Bronchial epithelial cell (primary cell): ENCODE measurements around the gene G6PC3. TPM values are rescaled to one million over a fixed set of nuclear protein-coding genes. Genes with fewer than 3 reads are reported as not detected.

Experiments used
- DNase-seq: peaks from one replicate; pipeline ENCODE4 v3.0.0-alpha.2; 2010; ENCODE audit warnings: low read depth
- FAIRE-seq: peaks from 2 replicates; lab custom pipeline; 2011; peaks lifted over from hg19 to GRCh38; lab: Jason Lieb, UNC
- H3K27me3 ChIP-seq: 2 replicates; pipeline ENCODE4 v1.5.1; 2011; ENCODE audit warnings: low read length; ENCODE audit not compliant: control insufficient read depth, insufficient read depth
- H3K36me3 ChIP-seq: 2 replicates; pipeline ENCODE4 v1.5.1; 2011; ENCODE audit warnings: low read length; ENCODE audit not compliant: control insufficient read depth, insufficient read depth
- H3K4me3 ChIP-seq: 2 replicates; pipeline ENCODE4 v1.5.1; 2011; ENCODE audit warnings: mild to moderate bottlenecking, low read depth, low read length, control low read depth
- total RNA-seq: library from RNA; depleted of rRNA; stranded (reverse); fragments of >200 nt; gene quantifications from 2 replicates; pipeline ENCODE4 v1.2.1, GENCODE V29; 2014
- TF ChIP-seq, protein P1 (sequence below): IDR thresholded peaks from 2 replicates; pipeline ENCODE4 v1.5.1; 2011; ENCODE audit warnings: mild to moderate bottlenecking, moderate library complexity, low read length, control low read depth, inconsistent platforms; ENCODE audit not compliant: insufficient read depth, severe bottlenecking

The G6PC3 gene
- total RNA-seq, 1 donor from 2014 or later, result 7.6 TPM

- no peak for FAIRE-seq
- Histone ChIP-seq H3K4me3 (no peak overlapping the region), H3K36me3 (peaks cover 21% of the 10 kb centered on the region), H3K27me3 (no peaks in the 10 kb centered on the region)
- TF ChIP-seq, protein P1, sequence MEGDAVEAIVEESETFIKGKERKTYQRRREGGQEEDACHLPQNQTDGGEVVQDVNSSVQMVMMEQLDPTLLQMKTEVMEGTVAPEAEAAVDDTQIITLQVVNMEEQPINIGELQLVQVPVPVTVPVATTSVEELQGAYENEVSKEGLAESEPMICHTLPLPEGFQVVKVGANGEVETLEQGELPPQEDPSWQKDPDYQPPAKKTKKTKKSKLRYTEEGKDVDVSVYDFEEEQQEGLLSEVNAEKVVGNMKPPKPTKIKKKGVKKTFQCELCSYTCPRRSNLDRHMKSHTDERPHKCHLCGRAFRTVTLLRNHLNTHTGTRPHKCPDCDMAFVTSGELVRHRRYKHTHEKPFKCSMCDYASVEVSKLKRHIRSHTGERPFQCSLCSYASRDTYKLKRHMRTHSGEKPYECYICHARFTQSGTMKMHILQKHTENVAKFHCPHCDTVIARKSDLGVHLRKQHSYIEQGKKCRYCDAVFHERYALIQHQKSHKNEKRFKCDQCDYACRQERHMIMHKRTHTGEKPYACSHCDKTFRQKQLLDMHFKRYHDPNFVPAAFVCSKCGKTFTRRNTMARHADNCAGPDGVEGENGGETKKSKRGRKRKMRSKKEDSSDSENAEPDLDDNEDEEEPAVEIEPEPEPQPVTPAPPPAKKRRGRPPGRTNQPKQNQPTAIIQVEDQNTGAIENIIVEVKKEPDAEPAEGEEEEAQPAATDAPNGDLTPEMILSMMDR, result no peak
- DNase-seq, result no peak
These were observed 16.8 kb downstream of the G6PC3 start for GRCh38 chr17:44087319-44087718.

DNA sequence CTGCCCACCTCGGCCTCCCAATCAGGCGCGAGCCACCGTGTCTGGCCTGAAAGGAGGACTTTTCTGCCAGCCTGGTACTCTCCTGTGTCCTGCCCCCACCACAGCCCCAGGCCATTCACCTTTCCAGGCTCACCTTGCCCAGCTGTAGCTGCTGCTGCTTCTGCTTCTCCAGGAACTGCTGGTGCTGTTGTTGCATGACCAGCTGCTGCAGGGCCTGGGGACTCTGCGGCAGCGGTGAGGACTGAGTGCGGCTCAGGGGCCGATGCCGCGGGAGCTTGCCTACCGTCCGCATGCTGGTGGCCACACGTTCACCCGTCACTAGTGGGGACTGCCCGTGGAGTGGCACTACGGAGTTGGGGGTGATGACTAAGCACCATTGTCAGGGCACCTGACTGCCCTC, 17.7 kb downstream of the G6PC3 start:
- H3K4me3 ChIP-seq, result no peak overlapping the region
- H3K27me3 ChIP-seq, result no peaks in the 10 kb centered on the region
- DNase-seq (no peak), FAIRE-seq (no peak)
- TF ChIP-seq, protein P1, result no peak
- H3K36me3 ChIP-seq, result peaks cover 20% of the 10 kb centered on the region

DNA sequence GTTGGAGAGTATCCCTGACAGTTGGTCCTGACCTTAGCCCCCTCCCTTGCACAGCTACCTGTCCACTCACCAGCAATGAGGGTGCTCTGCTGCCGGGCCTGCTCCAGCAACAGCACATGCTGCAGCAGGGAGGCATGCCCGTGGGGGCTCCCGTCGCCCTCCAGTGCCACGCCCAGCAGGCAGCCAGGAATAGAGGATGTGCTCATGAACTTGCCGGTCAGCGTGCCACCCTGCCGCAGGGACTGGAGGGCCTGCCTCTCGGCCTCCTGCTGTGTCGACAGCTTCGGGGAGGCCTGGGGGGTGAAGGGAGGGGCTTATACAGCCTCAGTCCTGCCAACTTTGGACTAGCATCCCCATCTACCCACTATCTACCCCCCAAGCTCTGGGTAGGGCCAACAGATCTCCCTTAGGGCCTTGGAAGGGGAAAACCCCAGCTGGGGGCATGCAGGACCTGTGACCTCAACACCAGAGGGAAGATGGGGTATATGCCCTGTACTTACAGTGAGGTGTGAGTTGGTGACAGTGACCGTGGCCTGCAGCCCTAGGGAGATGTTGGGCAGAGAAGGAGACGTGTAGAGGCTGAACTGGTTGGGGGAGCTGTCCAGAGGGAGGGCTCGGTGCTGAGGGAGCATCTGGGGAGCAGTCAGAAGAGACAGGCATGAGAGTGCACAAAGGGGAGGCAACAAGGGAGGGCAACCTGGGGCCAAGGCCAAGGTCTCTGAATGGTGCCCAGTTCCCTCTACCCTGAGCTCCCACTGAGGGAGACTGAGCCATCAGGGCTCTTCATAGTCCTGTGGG, 20.9 kb downstream of the G6PC3 start:
- Histone ChIP-seq H3K36me3 (peaks cover 11% of the 10 kb centered on the region), H3K27me3 (no peaks in the 10 kb centered on the region), H3K4me3 (no peak overlapping the region)
- peak; percentile 47 for FAIRE-seq
- TF ChIP-seq, protein P1, result no peak
- no peak for DNase-seq

- Histone ChIP-seq H3K36me3 (peaks cover 11% of the 10 kb centered on the region), H3K4me3 (no peak overlapping the region), H3K27me3 (no peaks in the 10 kb centered on the region)
- FAIRE-seq (no peak), DNase-seq (no peak)
- TF ChIP-seq, protein P1, result no peak
These were observed 21.5 kb downstream of the G6PC3 start for GRCh38 chr17:44092051-44092450.

GRCh38 chr17:44093231-44093900, 22.8 kb downstream of the G6PC3 start:
- Histone ChIP-seq H3K36me3 (peaks cover 11% of the 10 kb centered on the region), H3K4me3 (no peak overlapping the region), H3K27me3 (no peaks in the 10 kb centered on the region)
- TF ChIP-seq, protein P1, result no peak
- FAIRE-seq, result no peak
- no peak for DNase-seq
